ENCODE measurements around the gene DSCAML1.

DSCAML1 gene

DNA sequence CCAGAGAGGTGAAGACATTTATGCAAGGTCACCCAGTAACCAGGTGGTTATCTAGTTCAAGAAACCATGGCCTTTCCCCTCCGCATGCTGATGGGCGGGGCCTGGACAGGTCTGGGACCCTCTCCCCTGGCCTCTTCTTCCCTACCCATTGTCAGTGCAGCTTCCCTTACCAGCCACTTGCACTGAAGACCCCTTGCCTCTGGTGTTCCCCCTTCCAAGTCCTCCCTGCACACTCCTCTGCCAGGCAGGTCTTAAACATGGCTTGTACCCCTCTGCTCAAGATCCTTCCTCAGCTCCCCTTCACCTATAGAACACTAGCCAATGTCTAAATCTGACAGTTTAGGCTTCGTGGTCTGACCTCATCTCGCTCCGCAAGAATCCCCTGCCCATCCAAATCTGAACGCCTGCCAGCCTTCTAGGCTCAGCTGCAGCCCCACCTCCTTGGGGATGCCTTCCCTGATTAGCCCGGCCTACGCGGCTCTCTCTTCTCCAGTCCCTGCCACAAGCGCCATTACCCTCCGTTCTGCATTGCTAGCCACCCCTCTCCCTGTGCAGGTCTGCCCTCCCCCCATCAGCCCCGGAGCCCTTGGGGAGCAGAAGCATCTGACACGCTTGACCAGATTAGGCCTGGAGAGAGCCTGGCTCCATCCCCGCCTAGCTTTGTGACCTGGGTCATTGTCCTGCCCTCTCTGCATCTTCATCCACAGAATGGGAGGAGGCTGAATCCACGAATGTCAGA, 213.8 kb downstream of the DSCAML1 start:
- DNase-seq (ENCODE audit: low spot score), result no peak

DNA sequence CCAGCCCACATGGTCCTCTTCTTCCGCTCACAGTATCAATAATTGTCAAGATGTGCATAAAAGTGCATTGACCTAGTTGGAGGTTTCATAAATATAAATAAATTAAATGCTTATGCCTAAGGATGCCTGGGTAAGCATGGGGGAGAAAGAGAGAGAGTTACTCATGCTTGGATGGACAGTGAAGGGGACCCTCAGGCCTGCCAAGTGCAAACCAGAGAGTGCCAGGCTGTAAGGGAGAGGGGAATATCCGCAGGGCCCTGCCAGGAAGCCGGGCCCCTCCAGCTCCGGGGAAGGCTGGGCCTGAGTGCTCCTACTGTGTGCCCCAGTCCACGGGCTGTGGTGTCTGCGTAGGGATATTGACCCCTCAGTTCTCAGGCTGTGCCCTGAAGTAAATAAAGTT, 214.6 kb downstream of the DSCAML1 start:
- DNase-seq (ENCODE audit: low spot score), result no peak

DNA sequence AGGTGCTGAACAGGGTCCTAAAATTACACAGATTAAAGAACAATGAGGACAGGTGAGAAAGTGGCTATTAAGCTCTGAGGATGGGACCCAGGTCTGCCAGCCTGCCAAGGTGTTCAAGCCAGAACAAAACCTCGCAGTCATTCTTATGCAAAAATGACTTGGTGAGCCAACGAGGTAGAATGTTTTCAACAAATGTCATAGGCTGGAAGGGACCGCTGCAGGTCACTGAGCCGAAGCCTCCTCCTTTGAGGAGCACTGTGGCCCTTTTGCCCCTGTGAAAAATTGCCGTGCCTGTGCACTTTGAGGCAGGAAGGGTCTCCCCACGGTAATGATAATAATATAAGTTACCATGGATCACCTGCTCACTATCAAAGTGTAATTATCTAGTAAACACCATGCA, 216.2 kb downstream of the DSCAML1 start:
- no peak for DNase-seq (ENCODE audit: low spot score)

DNA sequence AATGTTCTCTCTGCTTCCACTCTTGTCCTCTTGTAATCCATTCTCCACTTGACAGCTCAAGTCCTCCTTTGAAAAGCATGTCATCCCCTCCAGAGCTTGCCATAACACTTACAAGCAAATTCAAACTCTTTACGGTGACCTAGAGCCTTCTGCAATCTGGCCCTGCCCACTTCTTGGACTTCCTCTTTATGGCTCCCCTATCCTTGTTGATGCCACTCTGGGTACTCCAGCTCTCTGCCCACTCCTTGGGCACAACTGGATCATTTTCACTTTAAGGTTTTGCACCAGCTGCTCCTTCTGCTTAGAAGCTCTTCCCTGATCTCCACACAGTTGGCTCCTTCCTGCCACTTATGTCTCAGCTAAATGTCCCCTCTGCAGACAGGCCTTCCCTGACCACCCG, 217.9 kb downstream of the DSCAML1 start:
- no peak for DNase-seq (ENCODE audit: low spot score)

DNA sequence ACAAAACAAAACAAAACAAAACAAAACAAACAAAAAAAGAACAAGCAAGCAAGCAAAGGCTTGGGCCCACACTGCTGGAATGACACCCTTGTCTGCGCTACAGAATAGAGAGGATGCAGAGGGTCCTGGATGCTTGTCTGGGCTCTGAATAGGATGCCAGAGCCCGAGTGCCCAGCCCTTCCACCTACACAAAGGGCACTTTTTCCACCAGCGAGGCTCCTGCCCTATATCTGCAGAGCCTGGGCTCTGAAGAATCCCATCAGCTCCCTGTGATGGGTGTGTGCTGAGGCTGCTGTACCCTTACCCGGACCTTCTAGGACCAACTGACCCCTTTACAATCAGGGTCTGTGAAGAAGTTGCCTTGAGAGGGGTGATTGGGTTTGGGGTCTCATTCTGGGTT, 221.2 kb downstream of the DSCAML1 start:
- no peak for DNase-seq (ENCODE audit: low spot score)

DNA sequence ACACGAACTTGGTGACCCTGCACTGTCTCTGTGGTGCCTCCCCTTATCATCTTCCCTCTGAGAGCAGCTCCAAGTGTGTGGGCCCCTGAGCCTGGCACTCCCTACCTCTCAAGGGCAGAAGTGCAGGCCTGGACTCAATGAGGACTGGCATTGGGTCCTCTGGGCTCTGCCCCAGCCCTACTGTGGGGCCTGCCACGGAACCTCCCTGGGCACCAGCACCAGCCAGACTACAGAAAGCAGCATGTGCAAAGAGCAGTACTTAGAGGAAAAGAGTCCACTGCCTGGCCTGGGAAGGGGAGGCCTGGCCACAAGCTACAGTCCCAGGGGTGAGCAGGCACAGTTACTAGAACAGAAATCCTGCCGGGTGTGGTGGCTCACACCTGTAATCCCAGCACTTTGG, 222.5 kb downstream of the DSCAML1 start:
- no peak for DNase-seq (ENCODE audit: low spot score)

DNA sequence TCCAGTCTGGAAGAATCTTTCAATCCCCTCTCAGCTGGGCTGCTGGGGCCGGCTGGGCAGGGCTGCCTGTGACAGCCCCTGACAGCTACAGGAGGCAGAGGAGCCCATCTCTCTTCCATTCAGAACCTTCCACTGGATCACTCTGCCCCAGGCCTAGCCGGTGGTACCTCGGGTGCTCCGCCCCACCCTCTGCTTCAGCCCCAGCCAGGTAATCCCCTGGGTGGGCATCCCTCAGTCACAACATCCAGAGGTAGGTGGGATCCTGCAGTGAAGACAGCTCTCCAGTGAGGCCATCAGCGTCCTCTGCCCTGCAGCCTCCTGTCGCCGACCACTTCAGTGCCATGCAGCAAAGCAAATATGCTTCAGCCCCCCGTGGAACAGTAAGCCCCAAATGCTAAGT, 223.7 kb downstream of the DSCAML1 start:
- no peak for DNase-seq (ENCODE audit: low spot score)

DNA sequence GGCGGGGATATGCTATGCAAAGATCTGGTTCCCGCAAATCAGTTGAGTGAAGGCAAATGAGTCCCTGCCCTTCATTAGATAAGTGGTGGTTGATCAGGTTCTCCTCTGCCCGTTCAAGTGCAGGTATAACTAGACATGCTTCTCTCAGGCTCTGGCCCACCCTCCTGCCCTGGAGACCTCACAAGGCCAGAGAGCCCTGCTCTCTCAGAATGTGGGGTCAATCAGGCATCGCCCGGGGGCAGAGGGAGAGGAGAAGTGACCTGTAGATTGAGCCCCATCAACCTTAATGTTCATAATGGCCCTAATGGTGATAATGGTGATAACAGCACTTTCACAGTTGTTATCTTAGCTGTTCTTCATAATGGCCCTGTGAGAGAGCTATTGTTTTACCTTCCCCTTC, 224.3 kb downstream of the DSCAML1 start:
- no peak for DNase-seq (ENCODE audit: low spot score)

DNA sequence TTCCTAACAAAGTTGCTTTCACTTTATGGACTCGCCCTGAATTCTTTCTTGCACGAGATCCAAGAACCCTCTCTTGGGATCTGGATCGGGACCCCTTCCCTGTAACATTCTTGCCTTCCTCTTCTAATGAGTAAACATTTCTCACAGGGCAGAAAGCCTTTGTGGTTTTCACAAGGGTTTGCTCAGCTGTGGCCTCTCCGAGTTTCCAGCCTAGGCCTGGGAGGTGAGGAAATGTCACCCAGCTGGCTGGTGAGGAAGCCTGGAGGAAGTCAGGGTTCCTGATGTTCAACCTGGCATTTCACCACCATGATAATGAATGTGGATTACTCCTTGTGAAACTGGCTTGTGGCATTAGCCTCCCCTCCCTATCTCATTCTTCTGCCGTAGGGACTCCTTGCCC, 224.9 kb downstream of the DSCAML1 start:
- DNase-seq (ENCODE audit: low spot score), result no peak

DNA sequence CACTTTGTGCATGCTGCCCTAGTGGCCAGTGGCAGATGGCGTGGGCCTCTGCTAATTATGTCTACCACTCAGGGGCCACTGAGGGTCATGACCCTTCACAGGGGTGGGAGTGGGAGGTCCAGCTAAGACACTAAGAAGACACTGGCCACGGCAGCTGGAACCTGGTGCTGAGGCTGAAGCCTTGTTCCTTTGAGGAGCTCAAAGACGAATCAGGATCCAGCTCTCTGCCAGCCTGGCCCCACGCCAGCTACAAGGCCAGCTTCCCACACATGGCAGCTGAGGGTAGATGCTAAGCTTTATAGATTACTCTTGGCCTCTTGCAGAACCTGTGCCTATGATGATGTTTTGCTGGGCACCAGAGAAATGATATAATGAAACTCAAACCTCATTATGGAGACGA, 226.3 kb downstream of the DSCAML1 start:
- DNase-seq (ENCODE audit: low spot score), result no peak

DNA sequence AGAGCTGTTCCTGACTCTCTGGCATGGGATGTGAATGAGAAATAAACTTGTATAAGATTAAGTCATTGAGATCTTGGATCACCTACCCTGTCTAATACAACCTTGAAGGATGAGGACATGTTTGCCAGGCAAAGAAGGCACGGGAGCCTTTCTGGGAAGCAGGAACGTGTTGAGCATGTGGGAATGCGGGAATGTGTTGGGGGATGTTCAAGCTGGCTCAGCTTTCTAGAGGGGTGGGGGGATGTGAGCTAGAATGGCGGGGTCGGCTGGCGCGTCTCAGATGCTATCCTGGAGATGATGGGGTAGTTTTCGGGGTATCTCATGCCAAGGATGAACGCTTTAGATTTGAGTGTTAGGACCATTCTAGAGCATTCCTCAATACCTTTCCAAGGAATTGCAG, 227.1 kb downstream of the DSCAML1 start:
- no peak for DNase-seq (ENCODE audit: low spot score)

DNA sequence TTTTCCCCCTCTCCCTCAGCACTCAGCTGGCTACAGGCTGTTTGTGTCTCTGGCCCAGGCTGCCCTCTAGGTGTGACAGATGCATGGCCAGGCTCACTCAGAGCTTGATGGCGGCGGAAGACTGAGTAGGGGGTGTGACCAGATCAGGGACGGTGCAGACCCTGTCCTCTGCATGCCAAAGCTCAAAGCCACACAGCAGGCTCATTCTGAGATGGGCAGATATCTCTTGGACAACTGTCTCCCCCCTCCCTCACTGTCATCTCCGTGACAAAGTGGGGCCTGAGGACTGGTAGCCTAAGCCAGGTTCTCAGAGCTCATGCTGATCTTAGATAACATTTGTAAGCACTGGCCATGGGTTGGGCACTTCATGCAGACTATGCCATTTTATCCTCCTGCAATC, 231.3 kb downstream of the DSCAML1 start:
- no peak for DNase-seq (ENCODE audit: low spot score)

DNA sequence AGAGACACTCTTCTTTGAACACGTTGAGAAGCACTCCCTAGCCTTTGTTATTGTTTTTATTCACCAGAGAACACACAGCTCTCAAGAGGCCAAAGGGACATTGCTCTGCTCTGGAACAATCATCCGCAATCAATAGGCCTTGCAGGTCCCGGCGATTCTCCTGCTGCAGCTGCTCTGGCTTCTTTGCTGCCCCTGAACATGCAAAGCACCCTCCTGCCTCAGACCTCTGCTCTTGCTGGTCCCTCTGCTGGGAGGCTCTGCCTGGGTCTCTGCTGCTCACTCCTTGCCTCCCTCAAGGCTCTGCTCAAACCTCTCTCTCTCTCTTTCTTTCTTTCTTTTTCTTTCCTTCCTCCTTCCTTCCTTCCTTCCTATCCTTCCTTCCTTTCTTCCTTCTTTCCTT, 232.7 kb downstream of the DSCAML1 start:
- DNase-seq (ENCODE audit: low spot score), result no peak

DNA sequence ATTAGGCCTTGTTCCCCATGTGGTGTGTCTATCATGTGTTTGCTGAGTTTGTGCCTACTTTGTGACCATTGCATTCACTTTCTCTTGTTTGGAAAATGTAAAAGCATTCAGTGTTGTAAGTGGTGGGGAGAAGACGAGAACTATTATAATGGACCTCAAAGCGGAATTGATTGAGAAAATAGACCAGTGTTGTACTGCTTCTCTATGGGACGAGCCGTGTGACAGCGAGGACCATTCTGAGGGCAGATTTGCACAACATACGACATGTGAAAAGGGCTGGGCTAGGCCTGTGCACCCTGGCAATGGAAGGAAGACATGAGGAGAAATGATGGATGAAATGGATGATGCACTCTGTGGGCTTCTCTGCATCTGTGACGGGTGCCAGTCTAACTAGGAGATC, 233.5 kb downstream of the DSCAML1 start:
- no peak for DNase-seq (ENCODE audit: low spot score)

DNA sequence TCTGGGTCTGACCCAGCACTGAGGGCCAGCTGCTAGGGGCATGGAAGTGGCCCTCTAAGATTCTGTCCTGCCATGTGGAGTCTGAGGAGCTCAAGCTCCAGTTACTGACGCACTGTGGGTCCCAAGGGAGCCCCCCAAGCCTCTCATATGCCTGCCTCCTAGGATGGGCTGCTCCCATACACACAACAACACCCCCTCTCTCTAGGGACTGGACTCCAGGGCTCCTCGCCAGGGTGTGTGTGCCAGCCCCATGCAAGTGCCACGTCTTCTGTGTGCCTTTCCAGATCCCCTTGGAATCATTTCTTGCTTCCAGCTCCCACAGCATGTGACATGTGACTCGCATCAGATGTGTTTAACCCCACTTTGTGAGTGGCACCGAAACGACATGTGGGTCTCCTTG, 234.9 kb downstream of the DSCAML1 start:
- DNase-seq (ENCODE audit: low spot score), result no peak

DNA sequence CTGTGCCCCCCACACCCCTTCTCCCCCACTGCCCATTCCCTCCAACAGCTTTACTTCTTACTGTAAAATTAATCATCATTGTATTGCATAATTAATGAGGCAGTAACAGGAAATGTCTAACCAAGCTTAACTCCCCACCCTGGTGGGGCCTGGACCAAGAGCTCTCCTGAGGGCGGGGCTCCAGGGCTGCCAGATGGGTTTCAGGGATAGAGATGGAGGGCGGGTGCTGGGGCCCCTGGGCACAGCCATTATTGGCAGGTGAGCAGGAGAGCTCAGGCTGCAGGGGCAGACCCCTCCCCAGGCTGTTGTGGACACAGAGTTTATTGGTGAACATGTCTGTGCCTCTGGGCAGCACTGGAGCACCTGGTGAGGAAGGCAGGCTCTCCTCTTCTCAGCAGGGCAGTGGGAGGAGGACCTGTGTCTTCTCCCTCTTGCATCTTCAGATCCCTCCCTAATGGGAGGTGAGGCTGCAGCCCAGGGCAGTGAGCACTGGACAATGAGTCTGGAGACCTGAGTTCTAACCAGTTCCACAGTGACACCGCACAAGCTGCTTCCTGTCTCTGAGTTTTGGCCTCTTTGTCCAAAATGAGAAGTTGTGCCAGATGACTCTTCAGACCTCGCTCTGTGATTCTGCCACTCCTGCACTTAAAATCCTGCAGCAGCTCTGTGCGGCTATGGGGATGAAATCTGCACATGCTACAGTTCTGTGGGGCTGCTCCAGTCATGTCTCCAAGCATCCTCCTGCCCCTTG, 236.1 kb downstream of the DSCAML1 start:
- DNase-seq (ENCODE audit: low spot score), result no peak

DNA sequence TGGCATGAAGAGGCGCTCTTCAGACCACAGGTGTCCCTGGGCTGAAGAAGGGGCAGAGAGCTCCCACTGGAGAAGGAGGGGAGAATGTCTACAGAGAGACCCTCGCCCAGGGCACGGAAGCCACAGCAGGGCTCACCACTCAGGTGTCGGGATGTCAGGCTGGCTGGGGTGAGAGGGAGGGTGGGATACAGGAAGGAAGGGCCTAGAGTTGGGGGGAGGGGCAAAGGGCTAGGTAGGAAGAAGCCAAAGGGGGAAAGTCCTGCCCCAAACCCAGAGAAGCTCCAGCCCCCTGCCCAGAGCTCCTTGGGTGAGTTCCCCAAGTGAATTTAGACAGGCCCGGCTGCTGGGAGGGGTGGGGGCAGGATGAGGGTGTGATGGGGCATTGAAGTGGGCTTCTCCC, 237.3 kb downstream of the DSCAML1 start:
- DNase-seq (ENCODE audit: low spot score), result no peak

DNA sequence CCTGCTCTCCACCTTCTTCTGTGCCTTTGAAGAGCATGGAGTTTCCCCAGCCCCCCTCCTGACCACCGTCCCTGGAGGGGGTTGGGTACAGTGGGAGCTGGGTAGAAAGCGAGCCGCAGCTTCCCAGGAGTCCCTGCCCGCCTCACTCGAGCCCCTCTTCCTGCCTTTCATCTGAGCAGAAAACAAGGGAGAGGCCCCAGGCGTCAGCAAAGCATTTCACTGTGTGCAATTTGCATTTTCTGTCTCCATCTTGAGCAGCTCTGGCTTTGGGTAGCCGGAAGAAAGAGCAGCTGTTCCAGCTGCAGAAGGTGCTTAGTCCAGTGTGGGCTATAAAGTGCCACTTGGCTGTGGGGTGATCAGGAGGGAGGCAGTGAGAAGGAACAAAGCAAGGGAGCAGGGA, 239.7 kb downstream of the DSCAML1 start:
- no peak for DNase-seq (ENCODE audit: low spot score)

DNA sequence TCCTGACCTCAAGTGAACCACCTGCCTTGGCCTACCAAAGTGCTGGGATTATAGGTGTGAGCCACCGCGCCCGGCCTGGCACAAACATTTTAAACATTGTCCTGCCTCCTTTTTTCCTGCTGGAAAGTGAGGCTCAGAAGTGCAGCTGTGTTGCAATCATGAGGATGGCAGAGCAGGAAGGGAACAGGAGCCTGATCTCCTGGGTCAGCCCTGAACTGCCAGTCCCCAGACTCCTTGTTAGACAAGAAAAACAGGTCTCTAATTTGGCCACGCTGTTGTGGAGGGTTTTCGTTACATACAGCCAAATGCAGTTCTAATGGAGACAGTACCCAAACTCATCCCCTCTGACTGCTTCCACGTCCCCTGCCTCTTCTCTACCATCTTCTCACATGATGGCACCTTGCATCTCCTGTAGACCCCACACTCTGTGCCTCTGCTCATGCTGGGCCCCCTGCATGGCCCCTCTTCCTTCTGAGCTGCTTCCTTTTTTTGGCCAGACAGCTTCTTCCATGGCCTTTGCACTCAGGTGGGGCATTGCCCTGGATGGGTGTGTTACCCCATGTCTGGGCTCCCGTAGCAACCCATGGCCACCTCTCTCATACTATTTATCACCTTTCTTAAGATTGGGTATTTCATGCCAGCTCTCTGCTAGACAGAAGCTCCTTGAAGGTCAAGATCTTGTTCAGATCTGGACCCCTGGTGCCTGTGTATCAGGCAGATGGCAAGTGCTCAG, 242.2 kb downstream of the DSCAML1 start:
- no peak for DNase-seq (ENCODE audit: low spot score)

DNA sequence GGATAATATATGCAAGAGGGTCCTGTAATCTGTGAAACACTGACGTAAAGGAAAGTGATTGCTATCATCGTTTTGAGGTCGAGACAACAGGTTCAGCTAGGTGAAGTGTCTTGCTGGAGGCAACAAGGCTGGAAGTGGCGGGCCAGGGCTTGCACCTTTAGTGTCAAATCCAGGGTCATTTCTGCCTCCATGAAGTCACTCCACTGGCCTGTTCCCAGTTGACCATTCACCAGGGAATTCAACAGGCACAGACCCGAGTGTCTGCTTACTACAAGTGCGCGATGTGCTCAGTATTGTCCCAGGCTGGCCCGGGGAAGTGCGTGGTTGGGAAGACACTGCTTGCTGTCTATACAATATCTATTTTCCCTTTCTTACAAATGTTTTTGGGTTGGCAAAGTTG, 244.4 kb downstream of the DSCAML1 start:
- DNase-seq (ENCODE audit: low spot score), result no peak

DNA sequence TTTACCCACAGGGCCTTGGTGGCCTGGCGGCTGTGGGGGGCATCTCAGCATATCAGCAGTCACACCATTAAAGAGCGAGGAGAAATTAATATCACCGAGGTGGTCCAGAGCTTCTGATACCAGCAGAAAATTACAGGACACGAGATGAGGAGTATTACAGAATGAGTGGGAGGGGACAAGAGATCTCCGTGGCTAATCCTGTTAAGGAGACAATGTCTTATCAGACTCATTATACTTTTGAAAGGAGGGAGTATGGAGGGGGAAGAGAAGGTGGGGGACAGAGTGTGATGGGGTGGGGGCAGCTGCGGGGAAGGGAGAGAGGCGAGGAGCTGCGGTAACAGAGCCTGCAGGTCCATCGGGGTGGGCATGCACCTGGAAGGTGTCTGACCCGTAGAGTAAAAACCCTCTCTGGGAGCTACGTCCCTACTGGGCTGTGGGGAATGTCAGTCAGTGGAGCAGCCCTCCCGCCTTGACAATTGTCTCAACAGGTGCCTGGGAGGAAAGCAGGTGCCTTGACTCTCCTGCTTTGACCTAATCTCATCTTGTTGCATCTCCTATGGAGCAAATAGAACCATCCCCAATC, 245.2 kb downstream of the DSCAML1 start:
- DNase-seq (ENCODE audit: low spot score), result no peak

DNA sequence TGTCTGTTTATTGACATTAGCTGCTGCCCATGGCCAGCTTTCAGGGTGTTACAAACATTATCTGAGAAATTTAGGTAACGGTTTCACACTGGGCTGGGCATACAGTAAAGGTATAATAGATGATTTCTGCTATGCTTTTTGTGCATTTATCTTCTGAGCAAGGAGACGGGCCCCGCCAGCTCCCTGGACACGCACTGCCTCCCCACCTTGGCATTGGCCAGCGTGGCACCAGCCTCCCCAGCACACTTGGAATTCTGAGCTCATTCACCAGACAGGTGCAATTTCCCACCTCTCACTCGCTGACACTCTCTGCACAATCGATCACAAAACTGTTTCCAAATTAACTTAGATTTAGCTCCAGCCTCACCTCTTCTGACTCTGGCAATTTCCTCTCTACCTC, 246.6 kb downstream of the DSCAML1 start:
- DNase-seq (ENCODE audit: low spot score), result no peak

DNA sequence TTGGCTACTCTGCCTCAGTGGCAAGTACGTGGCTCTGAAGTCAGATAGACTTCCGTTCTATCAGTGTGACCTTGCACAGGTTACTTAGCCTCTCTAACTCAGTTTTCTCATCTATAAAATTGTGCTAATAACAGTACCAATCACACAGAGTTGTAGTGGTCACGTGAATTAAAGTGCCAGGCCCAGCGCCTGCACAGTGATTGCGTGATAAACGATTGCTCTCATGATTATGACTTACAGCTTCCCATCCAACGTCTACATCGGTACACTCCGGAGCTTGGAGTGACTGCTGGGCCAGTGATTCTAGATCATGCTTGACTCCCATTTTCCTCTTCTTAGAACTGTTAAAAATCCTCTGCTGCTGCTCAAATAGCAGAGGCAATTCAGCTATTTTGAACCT, 247.6 kb downstream of the DSCAML1 start:
- DNase-seq (ENCODE audit: low spot score), result no peak
